Psoas muscle (tissue), 8 donors: ENCODE data around the gene SLC52A3. TPM values are rescaled to one million over a fixed set of nuclear protein-coding genes. Genes with fewer than 3 reads are reported as not detected.

Experiments used
- ATAC-seq, 4 donors: fragments of 200-7000 bp; cut with Tn5 transposase; one replicate each; pipeline ENCODE4 v1.9.1; 2020; ENCODE audit warnings: moderate library complexity in 3 of 4, mild to moderate bottlenecking in 2 of 4
- DNase-seq, 2 donors: peaks; one replicate each; pipeline ENCODE4 v3.0.0-alpha.2; 2020
- H3K27ac ChIP-seq: fragments of 200-600 bp; one replicate; pipeline ENCODE4 v1.8.0; 2022
- H3K27me3 ChIP-seq, 3 donors: fragments of 200-600 bp in 1 of 3; one replicate each; pipeline versions ENCODE4 v1.6.1 to v1.8.0; 2013 to 2022; ENCODE audit warnings: low read length in 2 of 3, mild to moderate bottlenecking in 2 of 3, moderate library complexity in 1 of 3; ENCODE audit not compliant: insufficient read depth in 3 of 3
- H3K36me3 ChIP-seq, 2 donors: fragments of 200-600 bp in 1 of 2; one replicate each; pipeline versions ENCODE4 v1.6.1 to v1.8.0; 2013 to 2022; ENCODE audit warnings: low read depth in 1 of 2, mild to moderate bottlenecking in 1 of 2, moderate library complexity in 1 of 2; ENCODE audit not compliant: insufficient read depth in 1 of 2
- H3K4me1 ChIP-seq: fragments of 200-600 bp; one replicate; pipeline ENCODE4 v1.8.0; 2022
- H3K4me3 ChIP-seq: fragments of 200-600 bp; one replicate; pipeline ENCODE4 v1.8.0; 2022; ENCODE audit warnings: mild to moderate bottlenecking
- H3K9me3 ChIP-seq: fragments of 200-600 bp; one replicate; pipeline ENCODE4 v1.8.0; 2022
- WGBS, 3 donors: extraction: QIAGEN DNeasy Blood & Tissue Kit; methylation state at CpG; one replicate each; pipeline versions ENCODE4 v1.1.6 to v1.1.7; 2013; 5-methylcytosine and 5-hydroxymethylcytosine counted together
- intact Hi-C, 2 donors: fragments of 100-400 bp; cut with DNase I; formaldehyde crosslinking; loops; one replicate each; pipeline versions ENCODE4 v1.11.0 to v1.14.2; 2022
- polyA plus RNA-seq, 3 donors: library from polyadenylated mRNA; stranded (reverse); fragments of 200-250 nt; gene quantifications; one replicate each; pipeline ENCODE4 v1.2.3, GENCODE V29; 2013
- total RNA-seq, 4 donors: library from RNA; stranded (reverse); fragmentation: NEBNext Ultra II Directional in 2 of 4; extraction: Animal tissue kit (Norgen Biotek cat#: 25700) in 2 of 4; gene quantifications; one replicate each; pipeline versions ENCODE4 v1.2.1 to v1.2.4, GENCODE V29; 2021 to 2023
- TF ChIP-seq, protein P1 (sequence below): fragments of 200-600 bp; IDR thresholded peaks from one replicate; pipeline ENCODE4 v1.8.0; 2022; ENCODE audit warnings: antibody characterized with exemption
- donor health status: healthy with polysubstance abuse.
- donor health status: DM: no; HTN: no; CAD: no; lungs with moderate emphysema.
- donor health status: Bipolar disorder and iron deficiency.
- donor health status: healthy.
- donor health status: DM: yes; HTN: yes; CAD: no.
- donor health status: DM: no; HTN: no; CAD: no.
- donor health status: DM: no; HTN: no; CAD: no.
- donor health status: DM: yes; HTN: yes; CAD: no.

Gene SLC52A3
- total and polyA plus RNA-seq, 7 donors = 0.32 to 1.1 (median 0.62) TPM

DNA sequence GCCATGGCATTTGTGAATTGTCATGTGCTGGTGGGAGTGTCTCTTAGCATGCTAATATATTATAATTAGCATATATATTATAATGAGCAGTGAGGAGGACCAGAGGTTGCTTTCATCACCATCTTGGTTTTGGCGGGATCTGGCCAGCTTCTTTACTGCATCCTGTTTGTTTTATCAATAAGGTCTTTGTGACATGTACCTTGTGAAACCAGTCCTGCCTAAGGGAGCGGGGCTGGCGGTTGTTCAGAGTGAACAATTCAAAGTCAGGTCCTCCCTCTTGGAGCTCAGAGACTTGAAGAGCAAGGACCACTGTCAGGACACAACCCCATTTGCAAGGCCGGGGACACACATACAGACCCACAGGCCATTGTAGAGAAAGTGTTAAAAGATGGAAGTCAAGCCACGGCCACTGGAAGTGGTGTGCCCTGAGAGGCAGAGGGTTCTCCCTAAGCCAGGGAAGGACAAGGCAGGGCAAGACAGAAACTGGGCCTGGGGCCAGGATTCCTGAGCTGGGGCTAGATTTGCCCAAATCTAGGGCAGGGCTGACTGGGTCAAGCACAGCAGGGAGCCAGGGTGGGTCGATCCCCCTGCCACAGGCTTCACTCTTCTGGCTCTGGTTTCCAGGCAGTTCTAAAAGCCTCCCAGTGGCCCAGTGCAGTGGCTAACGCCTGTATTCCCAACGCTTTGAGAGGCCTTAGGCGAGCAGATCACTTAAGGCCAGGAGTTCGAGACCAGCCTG, 14.2 kb downstream of the SLC52A3 start:
- intact Hi-C loops = no loop called here
- no peaks in the 10 kb centered on the region for H3K36me3 ChIP-seq
- H3K27me3 ChIP-seq = peaks cover 0 to 5% (median 2%) of the 10 kb centered on the region in 3 donors
- H3K4me1 ChIP-seq = no peaks in the 10 kb centered on the region
- 77 to 85% (median 82%) methylated on average over 10 of the region's 10 CpGs for WGBS, 3 donors
- no peak overlapping the region for H3K4me3 ChIP-seq
- ATAC-seq (no peak), DNase-seq (no peak)
- no peaks in the 10 kb centered on the region for H3K9me3 ChIP-seq
- H3K27ac ChIP-seq = no peak overlapping the region
- TF ChIP-seq, protein P1, sequence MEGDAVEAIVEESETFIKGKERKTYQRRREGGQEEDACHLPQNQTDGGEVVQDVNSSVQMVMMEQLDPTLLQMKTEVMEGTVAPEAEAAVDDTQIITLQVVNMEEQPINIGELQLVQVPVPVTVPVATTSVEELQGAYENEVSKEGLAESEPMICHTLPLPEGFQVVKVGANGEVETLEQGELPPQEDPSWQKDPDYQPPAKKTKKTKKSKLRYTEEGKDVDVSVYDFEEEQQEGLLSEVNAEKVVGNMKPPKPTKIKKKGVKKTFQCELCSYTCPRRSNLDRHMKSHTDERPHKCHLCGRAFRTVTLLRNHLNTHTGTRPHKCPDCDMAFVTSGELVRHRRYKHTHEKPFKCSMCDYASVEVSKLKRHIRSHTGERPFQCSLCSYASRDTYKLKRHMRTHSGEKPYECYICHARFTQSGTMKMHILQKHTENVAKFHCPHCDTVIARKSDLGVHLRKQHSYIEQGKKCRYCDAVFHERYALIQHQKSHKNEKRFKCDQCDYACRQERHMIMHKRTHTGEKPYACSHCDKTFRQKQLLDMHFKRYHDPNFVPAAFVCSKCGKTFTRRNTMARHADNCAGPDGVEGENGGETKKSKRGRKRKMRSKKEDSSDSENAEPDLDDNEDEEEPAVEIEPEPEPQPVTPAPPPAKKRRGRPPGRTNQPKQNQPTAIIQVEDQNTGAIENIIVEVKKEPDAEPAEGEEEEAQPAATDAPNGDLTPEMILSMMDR = no peak

DNA sequence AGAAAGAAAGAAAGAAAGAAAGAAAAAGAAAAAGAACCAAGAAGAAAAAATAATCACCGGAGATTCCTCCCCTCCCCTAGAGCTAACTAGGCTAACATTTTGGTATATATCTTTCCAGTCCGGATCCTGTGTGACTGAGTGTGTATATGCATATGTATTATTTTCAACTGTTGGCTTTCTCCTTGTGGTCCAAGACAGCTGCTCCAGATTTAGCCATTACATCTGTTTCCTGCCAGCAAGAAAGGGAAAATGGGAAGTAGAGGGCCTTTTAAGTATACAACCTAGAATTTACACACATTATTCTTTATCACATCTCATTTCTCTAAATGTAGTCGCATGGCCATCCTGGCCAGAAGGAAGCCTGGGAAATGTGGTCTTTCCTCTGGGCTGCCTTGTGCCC, 15.2 kb downstream of the SLC52A3 start:
- Histone ChIP-seq H3K27me3 (peaks cover 0 to 11% (median 2%) of the 10 kb centered on the region in 3 donors), H3K9me3 (no peaks in the 10 kb centered on the region), H3K27ac (no peak overlapping the region), H3K4me1 (no peaks in the 10 kb centered on the region), H3K36me3 (no peaks in the 10 kb centered on the region), H3K4me3 (no peak overlapping the region)
- DNase-seq (no peak), ATAC-seq (no peak)
- TF ChIP-seq, protein P1 = no peak
- WGBS, 3 donors = 44 to 54% (median 46%) methylated on average over 3 of the region's 3 CpGs
- intact Hi-C loops = no loop called here

DNA sequence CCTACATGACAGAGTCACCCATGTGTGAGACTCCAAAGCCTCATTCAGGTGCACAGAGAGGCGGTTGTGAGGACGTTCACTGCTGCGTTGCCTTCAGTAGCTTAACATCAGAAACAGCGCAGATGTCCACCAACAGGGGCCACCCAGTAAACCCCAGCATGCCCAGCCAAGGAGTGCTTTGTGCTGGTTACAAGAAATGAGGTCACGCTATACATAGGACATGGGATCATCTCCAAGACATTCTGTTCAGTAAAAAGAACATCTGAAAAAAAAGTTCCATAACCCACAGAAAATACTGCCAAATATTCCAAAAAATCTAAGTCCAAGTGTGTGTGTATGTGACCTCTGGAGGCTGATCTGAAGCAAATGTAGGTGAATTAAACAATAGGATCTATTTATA, 16.0 kb downstream of the SLC52A3 start:
- 57 to 75% (median 65%) methylated on average over 5 of the region's 5 CpGs for WGBS, 3 donors
- Histone ChIP-seq H3K4me1 (no peaks in the 10 kb centered on the region), H3K4me3 (no peak overlapping the region), H3K27me3 (peaks cover 0 to 6% (median 2%) of the 10 kb centered on the region in 3 donors), H3K27ac (no peak overlapping the region), H3K36me3 (no peaks in the 10 kb centered on the region), H3K9me3 (no peaks in the 10 kb centered on the region)
- TF ChIP-seq, protein P1 = no peak
- intact Hi-C loops = no loop called here
- DNase-seq = no peak
- no peak for ATAC-seq

GRCh38 chr20:751761-752160, 16.5 kb downstream of the SLC52A3 start:
- Histone ChIP-seq H3K4me3 (no peak overlapping the region), H3K4me1 (no peaks in the 10 kb centered on the region), H3K36me3 (no peaks in the 10 kb centered on the region), H3K9me3 (no peaks in the 10 kb centered on the region), H3K27me3 (peaks cover 0 to 6% (median 2%) of the 10 kb centered on the region in 3 donors), H3K27ac (no peak overlapping the region)
- TF ChIP-seq, protein P1 = no peak
- no peak for ATAC-seq
- 66 to 82% (median 74%) methylated on average over 5 of the region's 5 CpGs for WGBS, 3 donors
- intact Hi-C loops = no loop called here
- DNase-seq = no peak

GRCh38 chr20:750801-751200, 17.5 kb downstream of the SLC52A3 start:
- Histone ChIP-seq H3K9me3 (peaks cover 8% of the 10 kb centered on the region), H3K4me1 (no peaks in the 10 kb centered on the region), H3K4me3 (no peak overlapping the region), H3K27ac (no peak overlapping the region), H3K36me3 (no peaks in the 10 kb centered on the region), H3K27me3 (peaks cover 0 to 9% (median 2%) of the 10 kb centered on the region in 3 donors)
- TF ChIP-seq, protein P1 = no peak
- no peak for ATAC-seq
- 74 to 83% (median 77%) methylated on average over 3 of the region's 3 CpGs for WGBS, 3 donors
- intact Hi-C loops = no loop called here
- DNase-seq = no peak
